ENCODE data around the gene NFATC3.
"Not testable (repeated sequence)": the region's sequence is repeated elsewhere in the genome, so short reads cannot be mapped to it uniquely, and the experiment has no call there.

The NFATC3 gene

DNA sequence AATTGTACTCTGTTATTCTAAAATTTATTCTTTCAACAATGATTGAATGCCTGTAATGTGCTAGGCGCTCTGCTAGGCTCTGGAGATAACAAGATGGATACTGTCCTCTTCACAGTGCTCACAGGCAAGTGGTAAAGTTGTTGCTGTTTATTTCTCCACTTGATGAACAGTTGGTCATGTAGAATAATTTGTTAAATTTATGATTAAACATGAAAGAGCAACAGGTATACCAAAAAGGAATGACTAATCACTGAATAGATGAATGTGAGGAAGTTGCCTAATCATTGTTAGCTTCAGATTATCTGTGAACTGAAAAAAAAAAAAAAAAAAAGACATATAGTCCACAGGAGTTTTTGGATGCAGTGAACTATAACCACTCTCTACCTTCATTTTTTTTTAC, 62.3 kb downstream of the NFATC3 start:
- no peak for DNase-seq (ENCODE audit: extremely low spot score)
- CTCF ChIA-PET: interaction anchor here (0.7 to 1.0 kb wide), 2 partner anchors 43 to 51 kb away, joined by 3 read pairs; no protein-coding TSS in a partner anchor
- TF ChIP-seq NFRKB (IDR thresholded peaks at IDR 0.05) (no peak), ELF4 (IDR thresholded peaks at IDR 0.05) (no peak), FOXK2 (IDR thresholded peaks at IDR 0.05) (no peak), TARDBP (IDR thresholded peaks at IDR 0.05) (no peak), CTBP1 (IDR thresholded peaks at IDR 0.05; ENCODE audit: borderline replicate concordance) (no peak), SUZ12 (IDR thresholded peaks at IDR 0.05) (no peak), FOXA1 (IDR thresholded peaks at IDR 0.05) (no peak), ARNT (IDR thresholded peaks at IDR 0.05) (no peak), L3MBTL2 (conservative IDR thresholded peaks at IDR 0.05) (no peak)
- TF ChIP-seq, protein P1, sequence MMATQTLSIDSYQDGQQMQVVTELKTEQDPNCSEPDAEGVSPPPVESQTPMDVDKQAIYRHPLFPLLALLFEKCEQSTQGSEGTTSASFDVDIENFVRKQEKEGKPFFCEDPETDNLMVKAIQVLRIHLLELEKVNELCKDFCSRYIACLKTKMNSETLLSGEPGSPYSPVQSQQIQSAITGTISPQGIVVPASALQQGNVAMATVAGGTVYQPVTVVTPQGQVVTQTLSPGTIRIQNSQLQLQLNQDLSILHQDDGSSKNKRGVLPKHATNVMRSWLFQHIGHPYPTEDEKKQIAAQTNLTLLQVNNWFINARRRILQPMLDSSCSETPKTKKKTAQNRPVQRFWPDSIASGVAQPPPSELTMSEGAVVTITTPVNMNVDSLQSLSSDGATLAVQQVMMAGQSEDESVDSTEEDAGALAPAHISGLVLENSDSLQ (IDR thresholded peaks at IDR 0.05): no peak
- POLR2A ChIA-PET: no interaction called here

DNA sequence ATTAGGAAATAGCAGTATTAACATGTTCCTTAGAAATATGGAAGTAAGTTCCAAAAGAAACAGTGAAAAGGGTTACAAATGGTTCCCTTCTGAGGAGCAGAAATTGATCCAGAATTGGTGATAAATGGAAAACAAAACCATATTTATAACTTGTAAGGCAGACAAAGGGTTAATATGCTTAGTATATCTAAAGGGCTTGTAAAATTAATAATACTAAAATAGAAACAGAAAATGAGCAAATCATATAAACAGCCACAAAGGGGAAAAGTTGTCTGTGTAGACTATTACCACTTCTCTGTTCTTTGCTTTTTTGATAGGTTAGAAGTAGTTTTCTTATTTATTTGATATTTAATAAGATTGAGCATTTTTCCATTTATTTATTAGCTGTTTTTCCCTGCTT, 64.4 kb downstream of the NFATC3 start:
- DNase-seq (ENCODE audit: extremely low spot score): no peak

DNA sequence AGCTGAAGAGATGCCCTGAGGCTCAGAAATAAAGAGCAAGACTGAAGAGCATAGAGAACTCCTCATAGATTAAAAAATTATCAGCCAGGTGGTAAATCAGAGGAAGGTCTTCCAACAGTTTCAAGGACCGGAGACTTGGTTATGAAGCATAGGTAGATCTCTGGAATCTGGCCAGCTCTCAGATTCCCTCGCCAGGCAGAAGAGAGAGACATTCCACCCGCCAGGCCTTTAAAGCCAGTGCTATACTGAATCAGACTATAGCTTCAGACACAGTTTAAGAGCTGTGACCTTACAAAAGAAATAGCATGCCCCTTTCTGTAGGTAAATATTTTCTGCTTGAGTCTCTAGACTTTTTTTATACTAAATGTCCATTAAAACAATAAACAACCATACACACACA, 70.3 kb downstream of the NFATC3 start:
- ChIA-PET POLR2A (no interaction called here), CTCF (interaction anchor here (1.2 kb wide), 1 partner anchor 61 kb away, joined by 4 read pairs; no protein-coding TSS in a partner anchor)

More for the DNA sequence above, 64.4 kb downstream of the NFATC3 start:
- TF ChIP-seq CTBP1 (IDR thresholded peaks at IDR 0.05; ENCODE audit: borderline replicate concordance) (no peak), ZNF384 (IDR thresholded peaks at IDR 0.05) (no peak), TARDBP (IDR thresholded peaks at IDR 0.05) (no peak), L3MBTL2 (conservative IDR thresholded peaks at IDR 0.05) (no peak), HDGF (IDR thresholded peaks at IDR 0.05; ENCODE audit: borderline replicate concordance) (no peak), SUZ12 (IDR thresholded peaks at IDR 0.05) (no peak)
- TF ChIP-seq, protein P1 (IDR thresholded peaks at IDR 0.05): no peak
- ChIA-PET POLR2A (no interaction called here), CTCF (no interaction called here)

DNA sequence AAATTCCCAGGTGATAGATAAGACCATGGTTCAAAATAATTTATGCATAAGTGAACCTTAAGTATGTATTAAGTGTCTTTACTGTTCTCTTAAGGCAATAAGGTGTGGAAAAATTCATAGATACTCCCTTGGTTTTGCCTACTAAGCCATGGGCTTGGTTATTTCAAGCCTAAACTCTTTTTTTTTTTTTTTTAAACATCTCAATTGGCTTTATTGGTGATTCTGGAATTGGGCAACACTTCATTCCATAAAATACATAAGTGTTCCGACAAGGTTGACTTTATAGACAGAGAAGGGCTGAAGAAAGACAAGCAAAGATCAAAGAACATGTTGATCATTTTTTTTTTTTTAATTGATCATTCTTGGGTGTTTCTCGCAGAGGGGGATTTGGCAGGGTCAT, 77.2 kb downstream of the NFATC3 start:
- DNase-seq (ENCODE audit: extremely low spot score): no peak
- TF ChIP-seq SP1 (IDR thresholded peaks at IDR 0.05) (no peak), L3MBTL2 (conservative IDR thresholded peaks at IDR 0.05) (no peak), TARDBP (IDR thresholded peaks at IDR 0.05) (no peak), ELF4 (IDR thresholded peaks at IDR 0.05) (no peak), FOXA1 (IDR thresholded peaks at IDR 0.05) (no peak), SUZ12 (IDR thresholded peaks at IDR 0.05) (no peak), ARNT (IDR thresholded peaks at IDR 0.05) (no peak), FOXK2 (IDR thresholded peaks at IDR 0.05) (no peak), BHLHE40 (IDR thresholded peaks at IDR 0.05; ENCODE audit: borderline replicate concordance) (no peak), LEF1 (IDR thresholded peaks at IDR 0.05; ENCODE audit: borderline replicate concordance) (no peak), CTBP1 (IDR thresholded peaks at IDR 0.05; ENCODE audit: borderline replicate concordance) (no peak), NFRKB (IDR thresholded peaks at IDR 0.05) (no peak), ZNF384 (IDR thresholded peaks at IDR 0.05) (no peak), HDGF (IDR thresholded peaks at IDR 0.05; ENCODE audit: borderline replicate concordance) (no peak), FOXM1 (IDR thresholded peaks at IDR 0.05; ENCODE audit: borderline replicate concordance) (no peak)
- TF ChIP-seq, protein P1 (IDR thresholded peaks at IDR 0.05): no peak
- ChIA-PET POLR2A (no interaction called here), CTCF (no interaction called here)

More for the DNA sequence above, 70.3 kb downstream of the NFATC3 start:
- DNase-seq (ENCODE audit: extremely low spot score): no peak
- TF ChIP-seq ZNF384 (IDR thresholded peaks at IDR 0.05): no peak

DNA sequence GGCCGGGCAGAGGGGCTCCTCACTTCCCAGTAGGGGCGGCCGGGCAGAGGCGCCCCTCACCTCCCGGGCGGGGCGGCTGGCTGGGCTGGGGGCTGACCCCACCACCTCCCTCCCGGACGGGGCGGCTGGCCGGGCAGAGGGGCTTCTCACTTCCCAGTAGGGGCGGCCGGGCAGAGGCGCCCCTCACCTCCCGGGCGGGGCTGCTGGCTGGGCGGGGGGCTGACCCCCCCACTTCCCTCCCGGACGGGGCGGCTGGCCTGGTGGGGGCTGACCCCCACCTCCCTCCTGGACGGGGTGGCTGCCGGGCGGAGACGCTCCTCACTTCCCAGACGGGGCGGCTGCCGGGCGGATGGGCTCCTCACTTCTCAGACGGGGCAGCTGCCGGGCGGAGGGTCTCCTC, 78.1 kb downstream of the NFATC3 start:
- POLR2A ChIA-PET; DNase-seq (ENCODE audit: extremely low spot score); CTCF ChIA-PET: not testable (repeated sequence)

DNA sequence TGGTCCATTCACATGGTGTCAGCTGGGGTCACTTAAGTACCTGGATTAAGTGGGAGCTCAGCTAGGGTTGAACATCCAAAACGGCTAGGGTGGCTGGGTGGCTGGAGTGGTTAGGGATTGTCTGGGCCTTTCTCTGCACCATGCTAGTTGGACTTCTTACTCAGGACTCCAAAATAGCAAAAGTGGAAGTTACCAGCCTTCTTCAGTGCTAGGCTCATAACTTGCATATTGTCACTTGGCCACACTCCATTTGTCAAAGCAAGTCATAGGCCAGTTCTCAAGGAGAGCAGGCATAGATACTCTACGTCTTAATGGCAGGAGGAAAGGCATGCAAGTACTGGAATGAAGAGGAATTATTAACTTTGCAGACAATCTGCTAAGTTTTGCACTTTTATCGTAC, 81.1 kb downstream of the NFATC3 start:
- POLR2A ChIA-PET: no interaction called here

More for the DNA sequence above, 81.1 kb downstream of the NFATC3 start:
- CTCF ChIA-PET: no interaction called here
- DNase-seq (ENCODE audit: extremely low spot score): no peak
- no peak for TF ChIP-seq FOXK2 (IDR thresholded peaks at IDR 0.05)
- no peak for TF ChIP-seq CTBP1 (IDR thresholded peaks at IDR 0.05; ENCODE audit: borderline replicate concordance)
- TF ChIP-seq SUZ12 (IDR thresholded peaks at IDR 0.05): no peak
- no peak for TF ChIP-seq L3MBTL2 (conservative IDR thresholded peaks at IDR 0.05)
- TF ChIP-seq, protein P1 (IDR thresholded peaks at IDR 0.05): no peak
- TF ChIP-seq FOXM1 (IDR thresholded peaks at IDR 0.05; ENCODE audit: borderline replicate concordance): no peak
- no peak for TF ChIP-seq HDGF (IDR thresholded peaks at IDR 0.05; ENCODE audit: borderline replicate concordance)
- no peak for TF ChIP-seq FOXA1 (IDR thresholded peaks at IDR 0.05)
- TF ChIP-seq BHLHE40 (IDR thresholded peaks at IDR 0.05; ENCODE audit: borderline replicate concordance): no peak
- no peak for TF ChIP-seq ARNT (IDR thresholded peaks at IDR 0.05)
- no peak for TF ChIP-seq NFRKB (IDR thresholded peaks at IDR 0.05)

Measured in HEK293T (cell line).